Urothelium cell line (cell line): ENCODE measurements around the gene FAM13A.
A peak's percentile ranks its signal among the peaks of the same experiment; 100 is the strongest.

Experiments
- DNase-seq: peaks from one replicate; pipeline ENCODE4 v3.0.0; 2011; ENCODE audit warnings: low spot score, mixed read lengths
- FAIRE-seq: peaks from 2 replicates; lab custom pipeline; 2011; peaks lifted over from hg19 to GRCh38; lab: Jason Lieb, UNC

Gene FAM13A

DNA sequence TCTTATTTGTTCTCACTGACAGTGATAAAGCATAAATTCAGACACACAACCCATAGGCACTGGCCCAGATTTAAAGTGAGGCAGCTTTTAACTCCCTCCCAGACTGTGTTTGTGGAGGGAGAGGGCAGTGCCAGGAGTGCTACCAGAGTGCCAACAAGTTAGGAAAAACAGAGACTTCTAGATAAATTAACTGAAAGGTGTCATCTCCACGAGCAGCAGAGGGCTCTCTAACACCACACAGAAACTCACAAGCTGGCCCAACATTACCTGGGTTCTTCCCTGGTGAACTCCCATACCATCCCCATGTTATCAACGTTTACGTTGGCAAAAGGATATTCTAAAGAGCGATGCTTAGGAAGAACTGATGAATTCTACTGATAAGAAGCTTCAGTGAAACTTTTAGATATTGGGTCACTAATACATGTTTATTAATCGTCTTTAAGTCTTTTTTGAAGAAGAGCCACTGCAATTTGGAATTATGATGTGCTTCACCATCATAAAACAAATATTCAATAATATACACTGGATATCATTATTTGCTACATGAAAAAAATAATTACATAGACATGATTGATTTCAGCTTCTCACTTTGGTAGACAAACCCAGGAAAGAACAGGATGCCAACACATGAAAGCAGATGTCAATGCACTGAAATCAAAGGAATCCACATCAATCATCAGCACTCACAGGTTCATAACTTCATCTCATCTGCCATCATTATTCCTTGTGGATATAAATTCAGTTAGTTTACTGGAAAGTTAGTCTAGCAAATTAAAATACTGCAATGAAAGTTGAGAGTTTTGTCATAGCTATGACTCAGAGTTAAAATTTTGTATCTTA, 238.1 kb downstream of the FAM13A start:
- FAIRE-seq (no peak), DNase-seq (peak; percentile 17)

DNA sequence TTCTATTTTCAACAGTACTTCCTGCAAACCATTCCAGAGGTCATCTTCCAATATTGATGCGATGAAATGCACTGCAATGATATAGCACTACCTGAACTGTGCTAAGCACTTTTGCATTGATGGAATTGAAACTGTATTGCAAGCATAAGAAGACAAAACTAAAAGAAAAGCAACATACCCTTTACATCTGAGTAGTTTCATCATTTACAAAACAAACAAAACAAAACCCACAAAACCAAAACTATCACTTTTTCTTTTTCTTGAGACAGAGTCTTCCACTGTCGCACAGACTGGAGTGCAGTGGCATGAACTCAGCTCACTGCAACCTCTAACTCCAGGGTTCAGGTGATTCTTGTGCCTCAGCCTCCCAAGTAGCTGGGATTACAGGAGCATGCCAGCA, 239.2 kb downstream of the FAM13A start:
- no peak for DNase-seq
- no peak for FAIRE-seq

DNA sequence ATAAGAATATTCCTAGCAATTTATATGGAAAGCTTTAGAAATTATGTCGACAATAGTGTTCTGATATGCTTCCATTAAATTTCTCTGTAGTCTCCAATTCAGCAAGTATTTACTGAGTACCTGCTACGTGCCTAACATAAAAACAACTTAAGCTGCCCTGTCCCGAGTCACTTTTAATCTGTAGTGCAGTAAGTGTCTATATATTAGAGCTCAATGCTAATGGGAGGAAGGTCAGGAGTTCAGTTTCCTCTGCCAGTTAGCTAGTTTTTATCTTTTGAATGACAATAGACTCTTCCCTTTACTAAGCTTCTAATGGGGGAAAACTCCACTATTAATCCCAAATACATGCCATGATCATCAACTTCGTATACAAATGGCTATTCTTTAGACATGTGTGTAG, 240.6 kb downstream of the FAM13A start:
- DNase-seq (no peak), FAIRE-seq (no peak)

DNA sequence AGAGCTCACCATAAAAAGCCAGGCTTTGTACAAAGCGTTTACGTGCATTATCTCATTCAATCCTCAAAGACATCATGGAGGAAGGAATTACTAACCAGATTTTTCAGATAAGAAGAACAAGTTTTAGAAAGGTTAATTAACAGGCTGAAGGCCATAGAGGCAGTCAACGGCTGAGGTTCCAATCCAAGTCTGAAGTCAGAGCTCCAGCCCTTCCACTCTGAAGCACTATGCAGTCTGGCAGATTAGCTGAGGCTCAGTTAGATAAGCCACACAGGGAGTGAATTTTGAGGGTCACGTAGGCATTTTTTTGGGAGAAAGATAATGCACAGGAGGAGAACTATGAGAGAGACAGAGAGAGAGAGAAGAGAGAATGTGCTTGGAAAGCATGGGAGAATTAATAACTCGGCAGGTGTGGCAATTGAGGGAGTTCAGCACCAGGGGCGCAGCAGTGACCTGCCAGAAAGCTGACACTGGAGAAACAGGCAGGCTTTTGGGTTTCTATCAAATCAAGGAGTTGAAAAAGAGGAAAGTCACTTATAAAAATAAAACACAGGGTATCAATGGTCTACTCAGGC, 242.9 kb downstream of the FAM13A start:
- FAIRE-seq: no peak
- no peak for DNase-seq

DNA sequence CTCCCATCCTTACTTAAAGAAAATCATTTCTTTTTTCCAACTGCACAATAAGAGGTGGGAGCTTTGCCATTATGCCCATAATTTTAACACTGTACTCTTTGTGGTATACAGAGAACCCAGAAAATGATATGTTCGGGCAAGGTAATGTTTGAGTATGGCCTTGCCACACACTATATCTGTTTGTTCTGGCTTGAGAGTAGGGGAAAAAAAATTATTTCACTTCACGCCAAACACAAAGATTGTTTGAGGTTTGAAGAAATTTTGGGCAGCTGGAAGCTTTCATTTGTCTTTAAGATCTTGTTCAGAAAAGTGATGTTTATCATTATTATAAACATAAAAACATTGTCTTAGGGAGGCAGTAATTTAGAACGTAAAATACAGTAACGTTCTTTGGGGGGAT, 244.0 kb downstream of the FAM13A start:
- DNase-seq (no peak), FAIRE-seq (no peak)

DNA sequence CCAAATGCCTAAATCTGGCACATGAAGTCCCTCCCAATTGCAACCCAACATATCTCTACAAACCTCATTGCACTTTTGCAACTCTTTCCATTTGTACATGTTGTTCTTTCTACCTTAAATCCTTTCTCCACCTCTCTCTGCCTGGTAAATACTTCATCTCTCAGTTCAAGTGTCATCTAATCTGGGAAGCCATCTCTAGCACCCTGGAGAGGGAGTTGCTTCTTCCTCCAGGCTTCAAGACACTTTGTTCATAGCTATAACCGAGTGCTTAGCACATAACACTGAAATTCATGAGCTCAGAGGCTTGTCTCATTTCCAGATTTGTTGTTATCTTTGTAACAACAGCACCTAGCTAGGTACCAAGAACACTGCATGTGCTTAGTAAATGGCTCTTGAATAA, 244.6 kb downstream of the FAM13A start:
- FAIRE-seq (no peak), DNase-seq (no peak)

DNA sequence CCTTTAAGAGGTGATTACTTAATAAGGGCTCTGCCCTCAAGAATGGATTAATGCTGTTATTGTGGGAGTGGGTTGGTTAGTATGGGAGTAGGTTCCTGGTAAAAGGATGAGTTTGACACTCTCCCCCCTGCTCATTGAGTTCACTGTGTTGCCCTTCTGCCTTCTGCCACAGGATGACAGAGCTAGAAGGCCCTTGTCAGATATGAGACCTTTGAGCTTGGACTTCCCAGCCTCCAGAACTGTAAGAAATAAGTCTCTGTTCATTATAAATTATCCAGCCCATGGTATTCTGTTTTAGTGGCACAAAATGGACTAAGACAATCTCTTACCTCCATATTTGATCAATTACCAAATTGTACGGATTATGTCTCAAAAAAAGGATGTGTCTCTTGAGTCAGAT, 245.1 kb downstream of the FAM13A start:
- FAIRE-seq: no peak

DNA sequence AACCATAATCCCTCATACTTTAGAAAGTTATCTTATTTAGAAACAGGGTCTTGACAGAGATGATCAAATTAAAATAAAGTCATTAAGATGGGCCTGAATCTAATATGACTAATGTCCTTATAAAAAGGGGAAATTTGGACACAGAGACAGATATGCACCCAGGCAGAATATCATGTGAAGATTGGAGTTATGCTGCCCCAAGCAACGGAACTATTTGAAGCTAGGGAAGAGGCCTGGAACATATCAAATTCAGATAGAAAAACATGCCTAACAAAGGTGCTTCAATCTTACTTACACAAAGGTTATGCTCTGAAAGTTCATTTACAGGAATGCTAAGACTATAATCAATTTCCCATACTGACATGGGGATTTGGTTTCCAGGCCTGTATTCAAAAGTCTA, 246.7 kb downstream of the FAM13A start:
- DNase-seq (no peak), FAIRE-seq (no peak)

More for the DNA sequence above, 245.1 kb downstream of the FAM13A start:
- DNase-seq: no peak

DNA sequence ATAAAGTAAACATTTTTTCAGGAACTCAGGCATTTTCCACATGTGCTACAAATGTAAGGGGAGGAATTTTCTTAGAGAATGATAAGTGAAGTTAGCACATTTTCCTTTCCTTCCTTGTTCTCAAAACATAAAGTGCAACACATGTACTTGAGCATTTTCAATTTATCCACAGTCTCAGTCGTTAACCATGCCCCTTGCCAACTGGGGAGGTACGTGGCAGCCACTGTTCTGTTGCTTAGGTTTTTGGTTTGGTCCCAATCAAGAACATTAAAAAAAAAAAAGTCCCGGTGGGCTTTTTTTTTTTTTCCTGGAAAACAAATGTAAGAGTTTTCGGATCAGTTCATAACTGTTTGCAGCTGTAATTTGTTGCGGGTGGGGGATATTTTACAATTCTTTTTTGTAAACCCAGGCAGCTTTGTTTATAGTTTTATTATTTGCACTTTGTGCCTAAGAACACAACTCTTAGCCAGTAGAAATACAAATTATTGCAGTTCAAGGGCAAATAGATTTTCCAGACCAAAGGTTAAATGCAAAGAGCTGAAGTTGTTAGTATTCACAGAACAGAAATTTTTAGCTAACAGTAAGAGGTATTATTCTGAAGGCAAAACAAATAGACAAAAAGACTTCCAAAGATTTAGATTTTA, 247.3 kb downstream of the FAM13A start:
- FAIRE-seq (no peak), DNase-seq (no peak)

DNA sequence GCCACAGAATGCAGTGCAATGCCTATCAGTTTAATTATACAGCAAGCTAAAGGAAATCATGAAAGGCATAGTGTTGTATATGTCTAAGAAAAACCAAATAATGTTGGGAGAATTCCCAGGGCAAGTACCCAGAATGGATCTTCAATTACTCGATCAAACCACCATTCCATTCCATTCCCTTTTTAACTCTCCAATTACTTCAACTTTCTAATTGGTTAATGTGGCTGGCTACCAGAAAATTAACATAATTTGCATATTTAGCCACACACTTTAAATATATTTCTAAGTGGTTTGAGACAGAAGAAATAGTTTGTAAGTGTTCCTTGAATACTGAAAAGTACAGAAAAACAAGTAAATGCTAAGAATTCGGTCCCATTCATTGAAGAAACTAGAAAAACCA, 247.9 kb downstream of the FAM13A start:
- DNase-seq (no peak), FAIRE-seq (no peak)

DNA sequence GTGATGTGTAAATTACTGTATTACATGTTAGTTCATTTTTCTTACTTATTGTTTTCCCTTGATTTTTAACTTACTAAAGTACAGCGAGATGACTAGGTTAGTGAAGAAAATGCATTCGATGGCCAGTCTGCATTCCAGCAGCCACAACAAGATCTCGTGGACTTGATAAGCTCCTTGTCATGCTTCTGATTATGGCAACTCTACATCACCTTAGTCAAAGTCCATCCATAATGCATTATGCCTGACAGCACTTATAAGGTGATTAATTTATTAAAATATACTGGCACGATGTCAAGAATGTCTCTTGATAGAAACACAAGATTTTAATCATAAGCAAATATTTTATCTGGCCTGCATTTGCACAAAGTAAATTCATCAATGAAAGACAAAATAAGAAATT, 249.5 kb downstream of the FAM13A start:
- DNase-seq (no peak), FAIRE-seq (no peak)

DNA sequence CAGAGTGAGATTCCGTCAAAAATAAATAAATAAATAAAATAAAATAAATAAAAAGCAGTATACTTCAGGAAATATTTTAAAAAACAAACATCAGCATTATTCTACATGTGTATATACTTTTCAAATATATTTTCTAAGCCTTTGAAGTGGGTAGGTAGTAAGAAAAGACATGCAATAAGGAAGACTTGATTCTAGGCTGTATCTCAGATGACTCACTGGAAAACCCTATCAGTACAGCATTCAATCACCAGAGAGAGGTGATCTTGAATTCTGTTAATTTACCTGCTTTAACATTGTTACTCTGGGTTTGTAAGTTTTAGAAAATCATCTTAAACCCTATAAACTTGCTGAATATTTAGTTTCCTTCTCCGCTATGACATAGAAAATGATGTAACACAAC, 252.8 kb downstream of the FAM13A start:
- FAIRE-seq (no peak), DNase-seq (no peak)

DNA sequence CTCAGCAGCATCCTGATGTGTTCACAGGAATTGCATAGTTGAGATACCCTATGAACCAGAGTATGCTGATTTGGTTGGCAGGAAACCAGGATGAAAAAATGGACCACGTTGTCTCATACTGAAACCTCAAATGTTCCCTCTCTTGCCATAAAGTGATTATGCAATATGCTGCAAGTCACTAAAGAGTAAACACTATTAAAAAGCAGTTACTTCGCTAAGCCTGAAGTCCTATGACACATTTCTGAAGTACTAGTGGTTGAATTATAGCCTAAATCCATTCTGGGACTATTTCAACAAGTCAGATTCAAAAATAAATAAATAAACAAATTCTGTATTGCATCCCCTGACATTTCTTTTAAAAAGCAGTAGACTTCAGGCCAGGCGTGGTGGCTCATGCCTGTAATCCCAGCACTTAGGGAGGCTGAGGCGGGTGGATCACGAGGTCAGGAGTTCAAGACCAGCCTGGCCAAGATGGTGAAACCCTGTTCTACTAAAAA, 253.3 kb downstream of the FAM13A start:
- FAIRE-seq: no peak
- DNase-seq: peak; percentile 11

DNA sequence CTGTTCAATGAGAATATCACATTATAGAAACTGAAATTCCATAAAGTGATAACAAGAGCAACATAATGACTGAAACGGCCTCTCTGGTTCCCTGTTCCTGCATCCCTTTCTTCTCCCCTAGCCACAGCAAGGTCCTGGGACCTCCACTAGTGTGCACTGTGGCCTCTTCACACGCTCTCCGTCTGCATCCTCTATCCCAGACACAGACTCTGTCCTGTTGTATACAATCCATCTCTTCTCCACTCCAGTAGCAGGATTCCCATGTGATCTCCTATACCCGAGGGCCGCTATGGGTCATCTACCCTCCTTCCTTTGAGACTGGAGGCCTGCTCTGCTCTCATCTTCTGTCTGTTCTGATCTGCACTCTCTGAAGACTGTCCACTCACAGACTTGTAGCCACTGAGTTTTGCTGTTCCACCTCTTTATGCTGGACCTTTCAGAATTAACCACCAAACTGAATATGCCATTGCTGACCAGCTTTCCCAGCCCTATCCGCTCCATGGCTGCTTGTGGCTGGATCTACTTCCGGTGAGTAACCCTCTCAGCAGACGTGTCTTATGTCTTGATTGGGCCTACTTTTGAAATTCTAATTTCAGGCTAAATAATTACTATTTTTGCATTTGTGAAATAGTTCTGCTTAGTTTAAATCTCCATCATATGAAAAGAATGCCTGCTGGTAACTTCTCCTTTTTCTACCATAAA, 254.2 kb downstream of the FAM13A start:
- FAIRE-seq: no peak
- no peak for DNase-seq

DNA sequence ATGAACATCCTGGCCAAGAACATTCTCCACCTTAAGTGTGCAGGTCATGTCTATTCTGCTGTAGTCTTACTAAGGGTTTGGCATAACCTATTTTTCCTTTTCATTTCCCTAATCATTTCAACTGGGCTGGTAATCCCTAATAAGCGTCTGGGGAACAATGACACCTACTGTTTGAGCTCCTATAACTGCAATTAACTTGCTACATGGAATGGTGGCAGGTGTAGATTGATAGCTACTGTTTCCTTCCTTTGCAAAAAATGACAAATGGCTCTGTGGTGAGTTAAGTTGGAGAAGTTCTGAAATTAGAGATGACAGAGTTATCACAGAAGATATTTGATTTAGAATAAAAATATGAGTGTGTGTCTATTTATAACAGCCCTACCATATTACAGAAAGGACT, 254.8 kb downstream of the FAM13A start:
- DNase-seq: no peak
- no peak for FAIRE-seq

DNA sequence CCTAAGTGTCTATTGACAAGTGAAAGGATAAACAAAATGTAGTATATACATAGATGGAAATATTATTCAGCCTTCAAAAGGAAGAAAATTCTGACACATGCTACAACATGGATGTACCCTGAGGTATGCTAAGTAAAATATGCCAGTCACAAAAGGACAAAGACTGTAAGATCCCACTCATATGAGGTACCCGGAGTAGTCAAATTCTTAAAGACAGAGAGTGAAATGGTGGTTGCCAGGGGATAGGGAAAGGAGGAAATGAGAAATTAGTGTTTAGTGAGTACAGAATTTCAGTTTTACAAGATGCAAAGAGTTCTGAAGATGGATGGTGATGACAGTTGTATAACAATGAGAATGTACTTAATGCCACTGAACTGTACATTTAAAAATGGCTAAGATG, 257.1 kb downstream of the FAM13A start:
- DNase-seq: no peak
- FAIRE-seq: no peak

DNA sequence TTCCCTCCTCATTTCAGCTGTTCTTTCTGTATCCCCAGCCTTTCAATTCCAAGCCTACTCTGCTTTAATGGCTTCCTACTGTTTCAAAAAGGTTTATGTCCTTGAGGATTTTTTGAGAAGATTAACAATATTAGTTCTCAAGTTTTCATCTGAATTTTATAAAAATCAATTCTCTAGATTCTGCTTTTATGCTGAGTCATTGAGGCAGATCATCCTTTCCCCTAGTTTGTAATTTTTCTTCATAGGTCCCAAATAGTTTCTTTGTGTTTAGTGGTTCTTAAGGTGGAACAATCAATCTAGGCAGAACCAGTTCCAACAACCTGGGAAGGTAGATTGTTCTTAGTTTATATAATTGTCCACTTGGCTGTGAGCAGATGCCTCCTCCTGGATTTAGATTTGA, 259.3 kb downstream of the FAM13A start:
- FAIRE-seq (no peak), DNase-seq (no peak)

DNA sequence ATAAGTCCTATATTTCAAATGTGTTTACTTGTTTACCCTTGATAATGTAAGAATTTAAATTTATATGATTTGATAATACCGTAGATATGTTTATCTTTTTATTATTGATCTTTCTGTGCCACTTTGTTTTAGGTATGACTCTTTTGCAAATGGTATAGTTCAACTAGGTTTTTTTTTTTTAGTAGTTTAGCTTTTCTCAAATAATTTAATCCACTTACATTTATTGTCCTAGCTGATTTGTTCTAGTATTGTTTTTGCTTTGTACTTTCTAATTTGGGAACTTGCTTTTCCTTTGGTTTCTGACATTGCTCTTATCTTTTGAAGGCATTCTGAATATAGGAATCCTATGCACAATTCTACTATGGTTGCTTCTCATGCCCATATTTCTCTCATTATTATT, 260.4 kb downstream of the FAM13A start:
- no peak for FAIRE-seq
- no peak for DNase-seq

DNA sequence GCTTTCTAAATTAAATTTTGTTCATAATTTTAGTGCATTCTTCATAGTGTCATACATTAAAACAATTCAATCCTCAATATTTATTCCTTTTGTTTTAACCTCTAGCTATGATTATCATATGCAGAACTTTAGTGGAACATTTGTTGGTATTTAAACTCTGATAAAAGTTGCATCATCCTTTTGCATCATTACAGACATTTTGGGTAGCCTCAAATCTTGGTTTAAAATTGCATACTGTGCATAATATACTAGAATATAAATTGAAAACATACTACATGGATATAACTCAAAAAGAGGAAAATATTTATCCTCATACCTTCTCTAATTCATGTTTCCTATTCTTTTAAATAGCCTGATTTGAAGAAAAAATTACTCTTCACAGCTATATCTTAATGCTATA, 262.0 kb downstream of the FAM13A start:
- FAIRE-seq: no peak
- no peak for DNase-seq

DNA sequence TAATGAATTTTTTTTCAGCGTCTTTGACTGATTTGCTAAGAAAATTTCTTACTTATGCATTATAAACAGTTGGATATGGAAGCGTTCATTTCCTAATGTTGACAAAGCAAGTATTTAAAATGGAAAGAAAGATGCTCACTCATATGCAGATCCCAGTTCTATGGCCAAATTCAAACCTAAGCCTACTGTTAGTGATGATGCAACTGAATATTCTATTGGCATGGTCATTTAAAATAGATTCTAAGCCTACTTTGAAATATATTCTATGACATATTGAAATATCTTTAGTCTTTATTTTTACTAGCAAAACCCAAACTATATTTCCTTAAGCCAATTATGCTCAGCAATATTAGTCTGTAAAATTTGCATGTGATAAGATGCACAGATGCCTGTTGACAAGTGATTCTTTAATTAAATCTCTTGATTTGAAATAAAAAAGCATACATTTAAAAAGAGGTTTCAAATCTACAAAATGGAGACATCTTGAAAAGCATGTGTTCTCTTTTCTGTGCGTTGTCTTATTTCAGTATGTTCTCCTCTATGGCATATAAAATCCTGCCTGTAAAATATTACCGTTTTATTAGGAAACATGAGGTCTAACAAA, 262.8 kb downstream of the FAM13A start:
- FAIRE-seq: no peak

DNA sequence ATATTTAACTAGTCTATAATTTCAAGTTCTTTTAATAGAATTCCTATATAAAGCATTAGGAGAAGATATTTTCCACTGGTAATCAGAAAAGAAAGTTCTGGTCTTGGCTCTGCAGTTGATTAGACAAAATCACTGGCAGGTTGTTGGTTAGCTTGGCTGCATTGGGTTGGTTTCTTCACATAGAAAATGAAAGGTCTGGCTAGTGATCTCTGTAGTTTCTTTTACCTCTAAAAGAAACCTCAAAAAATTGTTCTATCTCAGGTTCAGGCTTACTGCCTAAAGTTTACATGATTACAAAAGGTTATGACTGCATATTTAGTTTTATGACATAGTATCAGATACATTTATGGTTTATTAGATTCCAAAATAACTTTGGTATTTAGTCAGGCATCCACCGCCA, 263.5 kb downstream of the FAM13A start:
- DNase-seq: no peak
- no peak for FAIRE-seq

More for the DNA sequence above, 262.8 kb downstream of the FAM13A start:
- DNase-seq: no peak
